CD4-positive, alpha-beta memory T cell (primary cell): ENCODE measurements around the gene JAK2. TPM values are rescaled to one million over a fixed set of nuclear protein-coding genes. Genes with fewer than 3 reads are reported as not detected.
"Not testable (repeated sequence)": the region's sequence is repeated elsewhere in the genome, so short reads cannot be mapped to it uniquely, and the experiment has no call there.

Experiments
- CTCF ChIA-PET: fragments of 350-600 bp; sonication (Branson Sonifier 250); formaldehyde crosslinking; loops from one replicate; lab custom pipeline; 2021; ENCODE audit warnings: inconsistent platforms; ENCODE audit not compliant: partially characterized antibody; lab: Charles Lee
- POLR2A ChIA-PET: fragments of 350-600 bp; sonication (Branson Sonifier 250); formaldehyde crosslinking; loops from one replicate; lab custom pipeline; 2021; ENCODE audit not compliant: partially characterized antibody; lab: Charles Lee
- DNase-seq, 5 donors: peaks; one replicate each; pipeline versions ENCODE4 v3.0.0 to v3.0.0-alpha.2; 2020 to 2022; ENCODE audit warnings: mixed read lengths in 1 of 5
- H3K27ac ChIP-seq: one replicate; pipeline ENCODE4 v1.7.0; 2013; ENCODE audit warnings: low read depth, low read length
- H3K27me3 ChIP-seq: 2 replicates; pipeline ENCODE4 v1.7.0; 2013; ENCODE audit warnings: mild to moderate bottlenecking, low read length, moderate library complexity; ENCODE audit not compliant: insufficient read depth
- H3K36me3 ChIP-seq: 2 replicates; pipeline ENCODE4 v1.7.0; 2013; ENCODE audit warnings: mild to moderate bottlenecking, low read length, moderate library complexity; ENCODE audit not compliant: insufficient read depth
- H3K4me1 ChIP-seq: 2 replicates; pipeline ENCODE4 v1.7.0; 2013; ENCODE audit warnings: mild to moderate bottlenecking, low read length, moderate library complexity; ENCODE audit not compliant: insufficient read depth
- H3K4me3 ChIP-seq, 2 donors: one replicate each; pipeline ENCODE4 v1.7.0; 2013; ENCODE audit warnings: low read length in 2 of 2, mild to moderate bottlenecking in 1 of 2
- H3K9me3 ChIP-seq, 2 donors: one replicate each; pipeline ENCODE4 v1.7.0; 2013; ENCODE audit warnings: low read length in 2 of 2, control low read depth in 1 of 2; ENCODE audit not compliant: control insufficient read depth in 1 of 2
- H3K27ac Mint-ChIP-seq, 7 donors: one replicate each; pipeline ENCODE4 v1.8.0; 2020 to 2021; ENCODE audit warnings: mixed read lengths in 7 of 7, mild to moderate bottlenecking in 6 of 7, inconsistent platforms in 3 of 7, moderate library complexity in 3 of 7
- H3K27me3 Mint-ChIP-seq, 2 donors: one replicate each; pipeline ENCODE4 v1.8.0; 2020 to 2021; ENCODE audit warnings: mixed read lengths in 2 of 2
- H3K36me3 Mint-ChIP-seq, 2 donors: one replicate each; pipeline ENCODE4 v1.8.0; 2020 to 2021; ENCODE audit warnings: mixed read lengths in 2 of 2, inconsistent platforms in 1 of 2, mild to moderate bottlenecking in 1 of 2
- H3K4me1 Mint-ChIP-seq, 4 donors: one replicate each; pipeline ENCODE4 v1.8.0; 2020 to 2021; ENCODE audit warnings: mixed read lengths in 4 of 4, mild to moderate bottlenecking in 1 of 4
- H3K4me3 Mint-ChIP-seq, 8 donors: one replicate each; pipeline ENCODE4 v1.8.0; 2020 to 2021; ENCODE audit warnings: mixed read lengths in 8 of 8, mild to moderate bottlenecking in 7 of 8, moderate library complexity in 6 of 8, inconsistent platforms in 3 of 8
- H3K9me3 Mint-ChIP-seq, 8 donors: one replicate each; pipeline ENCODE4 v1.8.0; 2020 to 2021; ENCODE audit warnings: mixed read lengths in 8 of 8, mild to moderate bottlenecking in 5 of 8, inconsistent platforms in 3 of 8, moderate library complexity in 1 of 8
- intact Hi-C: fragments of 100-400 bp; cut with micrococcal nuclease; formaldehyde crosslinking; loops from one replicate; pipeline ENCODE4 v1.15.1; 2023
- polyA plus RNA-seq, 2 donors: library from polyadenylated mRNA; unstranded; fragments of 300-500 nt; fragmentation: Illumina TruSeq; gene quantifications; one replicate each; pipeline ENCODE4 v1.2.3, GENCODE V29; 2021
- total RNA-seq, 2 experiments: library from RNA; stranded (reverse); gene quantifications; one replicate each; pipeline ENCODE4 v1.2.3, GENCODE V29; 2021

The JAK2 gene
- total and polyA plus RNA-seq, 4 experiments from 2014 or later = 4.6 to 19.9 (median 12.5) TPM

DNA sequence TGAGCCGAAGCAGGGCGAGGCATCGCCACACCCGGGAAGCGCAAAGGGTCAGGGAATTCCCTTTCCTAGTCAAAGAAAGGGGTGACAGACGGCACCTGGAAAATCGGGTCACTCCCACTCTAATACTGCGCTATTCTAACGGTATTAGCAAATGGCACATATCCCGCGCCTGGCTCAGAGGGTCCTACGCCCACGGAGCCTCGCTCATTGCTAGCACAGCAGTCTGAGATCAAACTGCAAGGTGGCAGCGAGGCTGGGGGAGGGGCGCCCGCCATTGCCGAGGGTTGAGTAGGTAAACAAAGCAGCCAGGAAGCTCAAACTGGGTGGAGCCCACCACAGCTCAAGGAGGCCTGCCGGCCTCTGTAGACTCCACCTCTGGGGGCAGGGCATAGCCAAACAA lies 46.9 kb downstream of the JAK2 start:
- H3K4me1 ChIP-seq, H3K4me3 ChIP-seq, H3K27ac Mint-ChIP-seq, H3K9me3 ChIP-seq, H3K27ac ChIP-seq, H3K27me3 ChIP-seq, intact Hi-C loops, H3K4me3 Mint-ChIP-seq, POLR2A ChIA-PET, DNase-seq, H3K36me3 ChIP-seq, H3K27me3 Mint-ChIP-seq, CTCF ChIA-PET: not testable (repeated sequence)
- H3K36me3 Mint-ChIP-seq = peaks cover 39 to 50% of the 10 kb centered on the region in 2 donors
- H3K4me1 Mint-ChIP-seq = peaks cover 6 to 13% (median 7%) of the 10 kb centered on the region in 4 donors
- peaks cover 0 to 14% (median 3%) of the 10 kb centered on the region in 8 donors for H3K9me3 Mint-ChIP-seq

DNA sequence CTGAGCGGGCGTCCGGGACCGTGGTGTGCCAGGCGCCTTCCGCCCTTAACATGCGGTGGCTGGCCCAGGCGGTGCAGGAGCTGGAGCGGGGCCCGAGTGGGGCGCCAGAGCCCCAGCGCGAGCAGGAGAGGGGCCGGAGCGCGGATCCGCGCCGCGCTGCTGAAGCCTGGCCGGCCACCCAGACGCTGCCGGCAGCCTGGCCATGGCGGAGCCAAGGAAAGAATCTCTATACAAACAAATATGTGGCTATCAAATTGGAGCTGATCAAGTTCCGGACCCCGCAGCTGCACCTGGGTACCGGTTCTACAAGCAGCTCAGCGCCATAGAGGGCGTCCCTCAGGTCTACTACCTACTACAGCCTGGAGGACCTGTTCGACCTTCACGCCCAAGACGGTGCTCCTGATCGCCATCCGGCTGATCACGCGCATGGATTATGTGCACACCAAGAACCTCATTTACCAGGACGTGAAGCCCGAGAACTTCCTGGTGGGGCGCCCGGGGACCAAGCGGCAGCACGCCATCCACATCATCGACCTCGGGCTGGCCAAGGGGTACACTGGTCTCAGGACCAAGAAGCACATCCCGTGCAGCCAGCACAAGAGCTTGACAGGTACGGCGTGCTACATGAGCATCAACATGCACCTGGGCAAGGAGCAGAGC lies 55.8 kb downstream of the JAK2 start:
- H3K36me3 Mint-ChIP-seq = peaks cover 31 to 48% of the 10 kb centered on the region in 2 donors
- ChIA-PET CTCF (interaction anchor here (0.8 kb wide), 1 partner anchor 17 kb away, joined by 3 read pairs; no protein-coding TSS in a partner anchor), POLR2A (no interaction called here)
- no peaks in the 10 kb centered on the region for H3K27me3 Mint-ChIP-seq
- no peak overlapping the region for H3K4me3 ChIP-seq
- peaks cover 0 to 12% (median under 1%) of the 10 kb centered on the region in 8 donors for H3K9me3 Mint-ChIP-seq
- no peak for DNase-seq
- peak overlapping the region in 1 of 7 donors; percentile 43 for H3K27ac Mint-ChIP-seq
- intact Hi-C loops = no loop called here
- H3K36me3 ChIP-seq = peaks cover 6% of the 10 kb centered on the region
- no peaks in the 10 kb centered on the region for H3K4me1 Mint-ChIP-seq
- H3K27ac ChIP-seq = no peak overlapping the region
- H3K4me1 ChIP-seq = no peaks in the 10 kb centered on the region
- no peaks in the 10 kb centered on the region for H3K27me3 ChIP-seq
- H3K4me3 Mint-ChIP-seq = no peak overlapping the region
- H3K9me3 ChIP-seq = peaks cover 0 to 4% of the 10 kb centered on the region in 2 donors

DNA sequence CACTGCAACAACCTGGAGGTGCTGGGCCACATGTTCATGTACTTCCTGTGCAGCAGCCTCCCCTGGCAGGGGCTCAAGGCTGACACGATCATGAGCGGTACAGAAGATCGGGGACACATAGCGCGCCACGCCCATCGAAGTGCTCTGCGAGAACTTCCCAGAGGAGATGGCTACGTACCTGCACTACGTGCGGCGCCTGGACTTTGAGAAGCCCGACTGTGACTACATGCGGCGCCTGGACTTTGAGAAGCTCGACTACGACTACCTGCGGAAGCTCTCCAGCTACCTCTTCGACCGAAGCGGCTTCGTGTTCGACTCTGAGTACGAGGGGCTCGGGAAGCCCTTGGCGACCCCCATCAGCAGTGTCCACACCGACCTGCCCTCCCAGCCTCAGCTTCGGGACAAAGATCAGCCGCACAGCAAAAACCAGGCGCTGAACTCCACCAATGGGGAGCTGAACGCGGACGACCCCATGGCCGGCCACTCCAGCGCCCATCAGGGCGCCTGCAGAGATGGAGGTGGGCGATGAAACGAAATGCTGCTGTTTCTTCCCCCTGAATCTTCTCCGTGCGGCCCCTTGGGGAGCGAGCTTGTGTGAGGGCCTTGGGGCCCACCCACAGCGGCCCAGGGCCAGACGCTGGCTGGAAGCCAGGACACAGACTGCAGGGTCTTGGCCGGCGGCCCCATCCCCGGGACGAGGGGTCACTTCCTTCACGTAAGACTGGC lies 56.5 kb downstream of the JAK2 start:
- ChIA-PET CTCF (interaction anchor here (0.7 kb wide), 1 partner anchor 47 kb away, joined by 3 read pairs; no protein-coding TSS in a partner anchor), POLR2A (no interaction called here)
- Mint-ChIP-seq H3K27me3 (no peaks in the 10 kb centered on the region), H3K27ac (no peak overlapping the region), H3K4me1 (no peaks in the 10 kb centered on the region), H3K36me3 (peaks cover 35 to 50% of the 10 kb centered on the region in 2 donors), H3K4me3 (no peak overlapping the region), H3K9me3 (peaks cover 0 to 12% (median under 1%) of the 10 kb centered on the region in 8 donors)
- no peak for DNase-seq
- H3K4me3 ChIP-seq = no peak overlapping the region
- peaks cover 0 to 4% of the 10 kb centered on the region in 2 donors for H3K9me3 ChIP-seq
- peaks cover 6% of the 10 kb centered on the region for H3K36me3 ChIP-seq
- H3K27ac ChIP-seq = no peak overlapping the region
- no peaks in the 10 kb centered on the region for H3K4me1 ChIP-seq
- intact Hi-C loops = no loop called here
- H3K27me3 ChIP-seq = no peaks in the 10 kb centered on the region

DNA sequence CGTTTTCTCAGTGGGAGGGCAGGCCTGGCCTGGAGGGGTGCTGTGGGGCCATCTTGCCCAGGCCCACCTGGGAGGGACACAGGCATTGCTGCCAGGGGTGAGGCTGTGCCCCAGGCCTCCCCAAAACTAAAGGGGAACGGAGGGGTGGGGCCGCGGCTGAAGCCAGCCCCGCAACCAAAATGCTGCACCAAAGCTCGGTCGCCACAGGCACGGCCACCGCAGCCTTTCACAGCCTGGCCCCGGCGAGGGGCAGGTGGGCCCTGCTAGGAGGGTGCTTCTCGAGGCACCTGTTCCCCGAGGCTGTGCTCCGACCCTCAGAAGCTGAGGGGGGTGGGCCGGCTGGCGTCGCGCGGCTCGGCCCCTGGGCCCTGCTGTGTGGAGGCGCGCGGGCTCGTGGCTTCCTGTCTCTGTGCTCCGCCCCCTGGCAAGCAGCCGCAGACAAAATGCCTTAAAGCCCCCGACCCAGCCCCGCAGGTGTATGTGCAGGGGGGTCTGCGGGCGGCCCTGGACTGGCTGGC lies 57.6 kb downstream of the JAK2 start:
- no peak for DNase-seq
- ChIA-PET POLR2A (no interaction called here), CTCF (interaction anchor here (0.7 kb wide), 1 partner anchor 46 kb away, joined by 3 read pairs; no protein-coding TSS in a partner anchor)
- Histone ChIP-seq H3K27me3 (no peaks in the 10 kb centered on the region), H3K9me3 (peaks cover 0 to 4% of the 10 kb centered on the region in 2 donors), H3K4me1 (no peaks in the 10 kb centered on the region), H3K4me3 (no peak overlapping the region), H3K27ac (no peak overlapping the region), H3K36me3 (peaks cover 6% of the 10 kb centered on the region)
- Mint-ChIP-seq H3K4me3 (peak overlapping the region in 2 of 8 donors; percentile 59 to 65), H3K4me1 (peaks cover 0 to 1% (median 0%) of the 10 kb centered on the region in 4 donors), H3K36me3 (peaks cover 38 to 45% of the 10 kb centered on the region in 2 donors), H3K9me3 (peaks cover 0 to 7% (median 0%) of the 10 kb centered on the region in 8 donors), H3K27me3 (no peaks in the 10 kb centered on the region), H3K27ac (no peak overlapping the region)
- intact Hi-C loops = no loop called here

DNA sequence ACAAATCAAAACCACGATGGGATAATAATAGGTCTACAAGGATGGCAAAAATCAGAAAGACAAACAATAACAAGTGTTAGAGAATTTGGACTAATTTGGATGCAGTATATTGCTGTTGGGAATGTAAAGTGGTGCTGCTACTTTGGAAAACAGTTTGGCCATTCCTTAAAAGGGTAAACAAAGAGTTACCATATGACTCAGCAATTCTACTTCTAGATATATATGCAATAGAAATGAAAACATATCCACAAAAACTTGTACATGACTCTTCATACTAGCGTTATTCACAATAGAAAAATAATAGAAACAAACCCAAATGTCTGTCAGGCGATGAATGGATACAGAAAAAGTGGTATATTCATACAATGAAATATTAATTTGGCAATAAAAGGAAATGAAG lies 58.3 kb downstream of the JAK2 start:
- H3K27ac Mint-ChIP-seq = no peak overlapping the region
- H3K36me3 Mint-ChIP-seq = peaks cover 38 to 45% of the 10 kb centered on the region in 2 donors
- peaks cover 0 to 4% of the 10 kb centered on the region in 2 donors for H3K9me3 ChIP-seq
- H3K27me3 ChIP-seq = no peaks in the 10 kb centered on the region
- ChIA-PET POLR2A (no interaction called here), CTCF (no interaction called here)
- H3K27me3 Mint-ChIP-seq = no peaks in the 10 kb centered on the region
- H3K4me1 Mint-ChIP-seq = peaks cover 0 to 1% (median under 1%) of the 10 kb centered on the region in 4 donors
- H3K4me1 ChIP-seq = no peaks in the 10 kb centered on the region
- peak overlapping the region in 2 of 8 donors; percentile 58 to 65 for H3K4me3 Mint-ChIP-seq
- intact Hi-C loops = no loop called here
- peaks cover 0 to 7% (median 0%) of the 10 kb centered on the region in 8 donors for H3K9me3 Mint-ChIP-seq
- no peak overlapping the region for H3K27ac ChIP-seq
- peaks cover 6% of the 10 kb centered on the region for H3K36me3 ChIP-seq
- no peak overlapping the region for H3K4me3 ChIP-seq
- no peak for DNase-seq

DNA sequence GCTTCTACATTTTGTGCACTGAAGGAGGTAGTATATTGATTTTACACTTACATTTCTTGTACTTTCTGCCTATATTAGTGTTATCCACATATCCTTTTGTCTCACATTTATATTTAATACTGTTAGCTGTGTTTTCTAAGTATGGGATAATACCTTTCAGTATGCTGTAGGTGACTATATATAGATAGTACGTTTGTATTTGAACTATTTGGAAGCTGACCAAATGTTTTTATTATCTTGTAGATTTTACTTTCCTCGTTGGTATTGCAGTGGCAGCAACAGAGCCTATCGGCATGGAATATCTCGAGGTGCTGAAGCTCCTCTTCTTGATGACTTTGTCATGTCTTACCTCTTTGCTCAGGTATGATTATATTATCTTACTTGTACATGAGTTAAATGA lies 59.1 kb downstream of the JAK2 start:
- no peaks in the 10 kb centered on the region for H3K27me3 ChIP-seq
- no peak overlapping the region for H3K27ac ChIP-seq
- Mint-ChIP-seq H3K36me3 (peaks cover 41 to 46% of the 10 kb centered on the region in 2 donors), H3K9me3 (peaks cover 0 to 7% (median 0%) of the 10 kb centered on the region in 8 donors), H3K27ac (peak overlapping the region in 1 of 7 donors; percentile 38), H3K4me1 (peaks cover 0 to 1% (median under 1%) of the 10 kb centered on the region in 4 donors), H3K27me3 (no peaks in the 10 kb centered on the region), H3K4me3 (no peak overlapping the region)
- no peak overlapping the region for H3K4me3 ChIP-seq
- H3K9me3 ChIP-seq = peaks cover 0 to 4% of the 10 kb centered on the region in 2 donors
- ChIA-PET POLR2A (no interaction called here), CTCF (no interaction called here)
- H3K36me3 ChIP-seq = peaks cover 6% of the 10 kb centered on the region
- intact Hi-C loops = no loop called here
- no peaks in the 10 kb centered on the region for H3K4me1 ChIP-seq
- DNase-seq = no peak

DNA sequence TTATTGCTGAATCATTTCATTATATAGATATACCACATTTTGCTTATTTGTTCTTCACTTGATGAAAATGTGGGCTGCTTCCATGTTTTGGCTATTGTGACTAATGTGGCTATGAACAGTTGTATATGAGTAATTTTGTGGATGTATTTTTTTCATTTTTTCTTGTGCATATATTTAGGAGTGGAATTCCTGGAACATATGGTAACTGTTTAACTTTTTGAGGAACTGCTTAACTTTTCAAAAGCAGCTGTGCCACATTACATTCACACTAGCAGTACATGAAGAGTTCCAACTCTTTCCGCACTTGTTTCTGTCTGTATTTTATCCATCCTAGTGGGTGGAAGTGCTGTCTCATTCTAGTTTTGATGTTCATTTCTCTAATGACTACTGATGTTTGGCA lies 67.8 kb downstream of the JAK2 start:
- Histone ChIP-seq H3K27ac (no peak overlapping the region), H3K4me3 (no peak overlapping the region), H3K4me1 (no peaks in the 10 kb centered on the region), H3K36me3 (peaks cover 5% of the 10 kb centered on the region), H3K27me3 (no peaks in the 10 kb centered on the region), H3K9me3 (no peaks in the 10 kb centered on the region)
- Mint-ChIP-seq H3K4me3 (no peak overlapping the region), H3K36me3 (peaks cover 47 to 62% of the 10 kb centered on the region in 2 donors), H3K4me1 (peaks cover 0 to 2% (median 0%) of the 10 kb centered on the region in 4 donors), H3K27me3 (no peaks in the 10 kb centered on the region), H3K9me3 (no peaks in the 10 kb centered on the region), H3K27ac (no peak overlapping the region)
- intact Hi-C loops = no loop called here
- ChIA-PET POLR2A (no interaction called here), CTCF (no interaction called here)
- DNase-seq = no peak
